ENCODE results near the gene CCR4.
"Not testable (repeated sequence)": the region's sequence is repeated elsewhere in the genome, so short reads cannot be mapped to it uniquely, and the experiment has no call there.

Gene CCR4
- total RNA-seq, result 430 to 627 reads per million in 2 donors

GRCh38 chr3:32951410-32951811 is at the start of gene CCR4:
TSS of gene CCR4 (plus strand) at chr3:32951644. CDS start at chr3:32953423, 1,779 bp downstream.
- DNase-seq, result peak; percentile 18 to 92 (median 64)

GRCh38 chr3:32902887-32903371 is 48.5 kb upstream of the CCR4 start:
- peak; percentile 1 to 41 (median 16) for DNase-seq

GRCh38 chr3:32903953-32904352 is 47.5 kb upstream of the CCR4 start:
- DNase-seq, result no peak

GRCh38 chr3:32909999-32910398 is 41.4 kb upstream of the CCR4 start:
- DNase-seq, result no peak

GRCh38 chr3:32910954-32911353 is 40.5 kb upstream of the CCR4 start:
- DNase-seq, result no peak

GRCh38 chr3:32912046-32912445 is 39.4 kb upstream of the CCR4 start:
- DNase-seq, result peak in 1 of 5 experiments; percentile 55

- DNase-seq, result no peak
Measured at GRCh38 chr3:32913790-32914446, 37.5 kb upstream of the CCR4 start.

- DNase-seq, result no peak
Measured at GRCh38 chr3:32919920-32920319, 31.5 kb upstream of the CCR4 start.

GRCh38 chr3:32922078-32922477 is 29.4 kb upstream of the CCR4 start:
- DNase-seq, result no peak

GRCh38 chr3:32930161-32930560 is 21.3 kb upstream of the CCR4 start:
- DNase-seq, result no peak

GRCh38 chr3:32931273-32931672 is 20.2 kb upstream of the CCR4 start:
- DNase-seq, result not testable (repeated sequence)

- no peak for DNase-seq
Measured at GRCh38 chr3:32934150-32934742, 17.2 kb upstream of the CCR4 start.

GRCh38 chr3:32937331-32937730 is 14.1 kb upstream of the CCR4 start:
- DNase-seq, result no peak

- not testable (repeated sequence) for DNase-seq
Measured at GRCh38 chr3:32939531-32940284, 11.7 kb upstream of the CCR4 start.

- no peak for DNase-seq
Measured at GRCh38 chr3:32940726-32941125, 10.7 kb upstream of the CCR4 start.

GRCh38 chr3:32945136-32945535 is 6.3 kb upstream of the CCR4 start:
- DNase-seq, result no peak

GRCh38 chr3:32945598-32945997 is 5.8 kb upstream of the CCR4 start:
- peak in 1 of 5 experiments; percentile 22 for DNase-seq

GRCh38 chr3:32946973-32947788 is 4.3 kb upstream of the CCR4 start:
- no peak for DNase-seq

- peak; percentile 65 to 97 (median 85) for DNase-seq
Measured at GRCh38 chr3:32947789-32948238, 3.6 kb upstream of the CCR4 start.

- DNase-seq, result no peak
Measured at GRCh38 chr3:32948625-32949445, 2.6 kb upstream of the CCR4 start.

- peak in 1 of 5 experiments; percentile 42 for DNase-seq
Measured at GRCh38 chr3:32950516-32950915, 928 bp upstream of the CCR4 start.

Measured in T-helper 2 cell (primary cell).